Fibroblast of villous mesenchyme (primary cell): ENCODE data around the gene P2RX4. TPM values are rescaled to one million over a fixed set of nuclear protein-coding genes. Genes with fewer than 3 reads are reported as not detected.
A peak's percentile ranks its signal among the peaks of the same experiment; 100 is the strongest.
"Not testable (repeated sequence)": the region's sequence is repeated elsewhere in the genome, so short reads cannot be mapped to it uniquely, and the experiment has no call there.

ENCODE experiments used
- DNase-seq: peaks from one replicate; pipeline ENCODE4 v3.0.0-alpha.2; 2010; ENCODE audit warnings: low read depth
- H3K4me3 ChIP-seq: 2 replicates; pipeline ENCODE4 v1.5.1; 2011; ENCODE audit warnings: low read depth, mild to moderate bottlenecking, low read length
- total RNA-seq: library from RNA; depleted of rRNA; stranded (reverse); fragments of >200 nt; gene quantifications from 2 replicates; pipeline ENCODE4 v1.2.3, GENCODE V29; 2012
- TF ChIP-seq, protein P1 (sequence below): IDR thresholded peaks from 2 replicates; pipeline ENCODE4 v1.5.1; 2012; ENCODE audit warnings: low read depth, mild to moderate bottlenecking, low read length; ENCODE audit not compliant: insufficient read depth

The P2RX4 gene
- total RNA-seq, 1 donor, result 15.1 TPM

DNA sequence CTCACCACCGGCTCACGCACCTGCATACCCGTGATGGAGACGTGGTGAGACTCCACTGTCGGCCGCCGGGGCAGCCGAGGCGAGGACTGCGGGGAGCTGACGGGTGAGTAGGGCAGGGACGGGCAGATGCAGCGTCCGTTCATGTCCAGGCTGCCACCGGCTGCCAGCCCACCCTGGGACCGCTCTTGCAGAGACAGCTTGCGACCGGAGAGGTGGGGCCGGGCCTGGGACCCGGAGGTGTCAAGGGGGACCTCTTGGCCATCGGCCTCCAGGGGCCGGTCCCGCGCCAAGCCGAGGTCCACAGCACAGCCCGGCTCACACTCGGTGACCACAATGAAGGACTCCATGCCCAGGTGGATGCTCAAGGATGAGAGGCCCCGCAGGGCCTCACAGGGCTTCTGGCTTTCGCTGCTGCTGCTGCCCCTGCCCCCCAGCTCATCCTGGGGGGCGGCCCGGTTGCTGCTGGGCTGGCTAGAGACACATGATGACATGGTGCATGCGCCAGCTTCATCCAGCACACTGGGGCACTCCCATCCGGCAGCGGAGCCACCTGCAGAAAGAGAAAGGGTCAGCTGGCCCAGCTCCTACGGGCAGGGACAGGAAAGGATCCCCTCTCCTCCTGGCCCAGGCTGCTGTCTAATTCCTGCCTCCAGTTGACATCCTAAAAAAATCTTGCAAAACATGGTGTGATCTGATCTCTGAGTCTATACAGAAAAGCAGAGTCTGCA, 64.3 kb downstream of the P2RX4 start:
- TF ChIP-seq, protein P1, sequence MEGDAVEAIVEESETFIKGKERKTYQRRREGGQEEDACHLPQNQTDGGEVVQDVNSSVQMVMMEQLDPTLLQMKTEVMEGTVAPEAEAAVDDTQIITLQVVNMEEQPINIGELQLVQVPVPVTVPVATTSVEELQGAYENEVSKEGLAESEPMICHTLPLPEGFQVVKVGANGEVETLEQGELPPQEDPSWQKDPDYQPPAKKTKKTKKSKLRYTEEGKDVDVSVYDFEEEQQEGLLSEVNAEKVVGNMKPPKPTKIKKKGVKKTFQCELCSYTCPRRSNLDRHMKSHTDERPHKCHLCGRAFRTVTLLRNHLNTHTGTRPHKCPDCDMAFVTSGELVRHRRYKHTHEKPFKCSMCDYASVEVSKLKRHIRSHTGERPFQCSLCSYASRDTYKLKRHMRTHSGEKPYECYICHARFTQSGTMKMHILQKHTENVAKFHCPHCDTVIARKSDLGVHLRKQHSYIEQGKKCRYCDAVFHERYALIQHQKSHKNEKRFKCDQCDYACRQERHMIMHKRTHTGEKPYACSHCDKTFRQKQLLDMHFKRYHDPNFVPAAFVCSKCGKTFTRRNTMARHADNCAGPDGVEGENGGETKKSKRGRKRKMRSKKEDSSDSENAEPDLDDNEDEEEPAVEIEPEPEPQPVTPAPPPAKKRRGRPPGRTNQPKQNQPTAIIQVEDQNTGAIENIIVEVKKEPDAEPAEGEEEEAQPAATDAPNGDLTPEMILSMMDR, result no peak
- no peak overlapping the region for H3K4me3 ChIP-seq
- no peak for DNase-seq

DNA sequence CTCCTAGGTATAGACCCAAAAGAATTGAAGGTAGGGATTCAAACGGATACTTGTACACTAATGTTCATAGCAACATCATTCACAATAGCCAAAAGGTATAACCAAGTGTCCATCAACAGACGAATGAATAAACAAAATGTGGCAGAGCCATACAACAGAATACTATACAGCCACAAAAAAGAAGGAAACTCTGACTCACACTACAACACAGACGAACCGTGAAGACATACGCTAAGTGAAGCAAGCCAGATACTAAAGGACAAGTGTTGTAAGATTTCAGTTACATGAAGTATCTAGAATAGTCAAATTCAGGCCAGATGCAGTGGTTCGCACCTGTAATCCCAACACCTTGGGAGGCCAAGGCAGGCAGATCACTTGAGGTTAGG, 67.4 kb downstream of the P2RX4 start:
- no peak overlapping the region for H3K4me3 ChIP-seq
- TF ChIP-seq, protein P1, result no peak
- no peak for DNase-seq

DNA sequence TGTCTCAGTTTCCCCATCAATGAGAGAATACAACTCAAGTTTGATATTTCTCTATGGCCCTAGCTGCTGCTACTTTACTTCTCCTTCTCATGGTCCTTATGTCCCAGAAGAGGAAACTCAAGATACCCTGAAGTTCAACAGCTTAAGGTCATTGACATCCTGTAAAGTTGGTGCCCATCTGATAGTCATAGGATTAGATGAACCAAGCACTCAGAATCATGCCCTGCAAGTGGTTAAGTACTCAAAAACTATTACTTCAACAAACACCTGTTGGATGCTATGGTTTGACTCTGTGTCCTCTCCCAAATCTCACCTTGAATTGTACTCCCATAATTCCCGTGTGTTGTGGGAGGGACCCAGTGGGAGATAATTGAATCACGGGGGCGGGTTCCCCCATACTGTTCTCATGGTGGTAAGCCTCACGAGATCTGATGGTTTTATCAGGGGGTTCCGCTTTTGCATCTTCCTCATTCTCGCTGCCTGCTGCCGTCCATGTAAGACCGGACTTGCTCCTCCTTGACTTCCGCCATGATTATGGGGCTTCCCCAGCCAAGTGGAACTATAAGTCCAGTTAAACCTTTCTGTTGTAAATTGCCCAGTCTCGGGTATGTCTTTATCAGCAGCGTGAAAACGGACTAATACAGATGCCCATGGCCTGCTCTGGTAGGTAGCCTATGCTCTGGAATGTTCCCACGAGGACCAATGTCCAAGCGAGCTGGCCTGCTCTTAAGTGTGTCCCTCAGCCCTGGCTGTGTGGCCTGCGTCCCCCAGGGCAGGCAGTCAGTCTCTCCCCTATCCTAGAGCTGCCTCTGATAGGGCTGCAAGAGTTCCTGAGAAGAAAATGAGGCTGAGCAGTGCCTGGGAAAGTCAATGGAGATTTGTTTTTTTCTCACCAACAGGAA, 68.5 kb downstream of the P2RX4 start:
- DNase-seq, result no peak
- no peak overlapping the region for H3K4me3 ChIP-seq
- TF ChIP-seq, protein P1, result no peak

DNA sequence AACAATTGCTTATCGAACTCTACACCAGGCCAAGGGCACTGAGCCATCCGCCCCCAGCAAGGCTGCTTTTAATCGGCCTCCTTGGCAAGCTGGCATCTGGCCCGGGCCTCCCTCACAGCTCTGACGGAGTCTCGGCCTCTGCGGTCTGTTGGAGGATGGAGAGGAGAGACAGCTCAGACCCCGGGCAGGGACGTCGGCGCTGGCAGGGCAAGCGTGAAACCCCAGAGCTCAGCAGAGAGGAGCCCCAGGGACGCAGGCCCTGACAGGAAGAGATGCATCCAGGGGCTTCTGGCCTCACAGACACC, 69.1 kb downstream of the P2RX4 start:
- TF ChIP-seq, protein P1, result no peak
- H3K4me3 ChIP-seq, result no peak overlapping the region
- DNase-seq, result peak; percentile 58

DNA sequence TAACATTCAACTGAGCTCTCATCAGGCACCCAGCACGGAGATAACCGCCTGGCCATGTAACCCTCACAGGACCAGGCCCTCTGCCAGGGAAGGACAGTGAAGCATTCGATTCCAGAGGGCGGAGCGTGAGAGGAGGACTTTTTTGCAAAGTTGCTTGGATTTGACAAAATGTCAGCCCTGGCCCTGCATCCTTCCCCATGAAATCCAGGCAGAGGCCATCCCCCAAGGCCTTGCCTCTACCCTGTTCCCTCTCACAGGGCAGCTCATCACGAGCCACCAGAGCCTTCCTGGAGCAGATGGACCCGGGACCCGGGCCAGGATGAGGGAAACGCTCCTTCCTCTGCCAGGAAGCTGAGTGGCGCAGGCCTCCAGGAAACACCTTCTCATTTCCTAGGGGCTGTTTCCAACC, 69.6 kb downstream of the P2RX4 start:
- TF ChIP-seq, protein P1, result no peak
- no peak overlapping the region for H3K4me3 ChIP-seq
- peak; percentile 33 for DNase-seq

DNA sequence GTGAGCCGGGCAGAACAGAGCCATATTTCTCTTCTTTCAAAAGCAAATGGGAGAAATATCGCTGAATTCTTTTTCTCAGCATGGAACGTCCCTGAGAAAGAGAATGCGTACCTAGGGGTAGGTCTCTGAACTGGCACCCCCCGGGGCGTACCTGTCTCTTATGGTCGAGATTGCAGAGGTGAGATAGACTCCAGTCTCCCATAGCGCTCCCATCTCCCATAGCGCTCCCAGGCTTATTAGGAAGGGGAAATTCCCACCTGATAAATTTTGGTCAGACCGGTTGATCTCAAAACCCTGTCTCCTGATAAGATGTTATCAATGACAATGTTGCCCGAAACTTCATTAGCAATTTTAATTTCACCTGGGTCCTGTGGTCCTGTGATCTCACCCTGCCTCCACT, 70.6 kb downstream of the P2RX4 start:
- H3K4me3 ChIP-seq, DNase-seq: not testable (repeated sequence)

DNA sequence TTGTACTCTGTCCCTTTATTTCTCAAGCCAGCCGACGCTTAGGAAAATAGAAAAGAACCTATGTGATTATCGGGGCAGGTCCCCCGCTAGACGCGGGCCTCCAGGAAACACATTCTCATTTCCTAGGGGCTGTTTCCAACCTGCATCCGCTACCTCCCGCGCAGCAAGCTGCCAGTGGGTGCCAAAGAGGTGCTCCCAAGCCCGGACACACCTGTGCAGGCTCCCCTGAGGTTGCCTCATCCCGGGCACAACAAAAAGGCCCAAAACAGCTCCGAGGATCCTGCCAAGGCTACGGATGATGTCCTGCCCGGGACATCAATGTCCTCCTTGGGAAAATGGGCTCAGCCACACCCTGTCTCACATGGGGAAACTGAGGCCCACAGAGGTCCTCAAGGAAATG, 71.2 kb downstream of the P2RX4 start:
- not testable (repeated sequence) for DNase-seq, H3K4me3 ChIP-seq
